Vagina (tissue), 2 donors: ENCODE results near the gene KCNH4. TPM values are rescaled to one million over a fixed set of nuclear protein-coding genes. Genes with fewer than 3 reads are reported as not detected.
"Not testable (repeated sequence)": the region's sequence is repeated elsewhere in the genome, so short reads cannot be mapped to it uniquely, and the experiment has no call there.

Experiments
- DNase-seq, 2 donors: peaks; one replicate each; pipeline ENCODE4 v3.0.0-alpha.2; 2017; ENCODE audit errors: extremely low spot score in 2 of 2
- H3K27ac ChIP-seq: fragments of 200-600 bp; sonication (generic); one replicate; pipeline ENCODE4 v1.5.1; 2019
- H3K27me3 ChIP-seq: fragments of 200-600 bp; sonication (generic); one replicate; pipeline ENCODE4 v1.5.1; 2019
- H3K36me3 ChIP-seq, 2 donors: fragments of 200-600 bp; sonication (generic); one replicate each; pipeline ENCODE4 v1.5.1; 2017 to 2019
- H3K4me1 ChIP-seq: fragments of 200-600 bp; sonication (generic); one replicate; pipeline ENCODE4 v1.5.1; 2019
- H3K4me3 ChIP-seq, 2 donors: fragments of 200-600 bp; sonication (generic); 1 replicate in 1 of 2; 2 replicates in 1 of 2; pipeline ENCODE4 v1.5.1; 2016 to 2019
- H3K9me3 ChIP-seq: fragments of 200-600 bp; sonication (generic); one replicate; pipeline ENCODE4 v1.5.1; 2019
- CTCF ChIP-seq, 3 experiments: fragments of 450-650 bp in 2 of 3; fragments of 200-600 bp in 1 of 3; sonication (generic) in 1 of 3; IDR thresholded peaks; one replicate each; pipeline ENCODE4 v1.5.1; 2017 to 2019; ENCODE audit warnings: antibody characterized with exemption in 3 of 3, mild to moderate bottlenecking in 2 of 3, moderate library complexity in 2 of 3
- POLR2A ChIP-seq, 2 donors: fragments of 450-650 bp; IDR thresholded peaks; one replicate each; pipeline ENCODE4 v1.6.1; 2017; ENCODE audit warnings: antibody characterized with exemption in 2 of 2, mild to moderate bottlenecking in 2 of 2, moderate library complexity in 2 of 2
- POLR2AphosphoS5 ChIP-seq, 2 donors: sonication (generic); formaldehyde crosslinking; IDR thresholded peaks; one replicate each; pipeline ENCODE4 v1.9.0; 2017; ENCODE audit warnings: antibody characterized with exemption in 2 of 2, mild to moderate bottlenecking in 2 of 2, low read depth in 1 of 2; ENCODE audit not compliant: insufficient read depth in 1 of 2
- intact Hi-C: fragments of 100-400 bp; cut with DNase I; formaldehyde crosslinking; loops from one replicate; pipeline ENCODE4 v1.15.1; 2023
- total RNA-seq: library from RNA; depleted of rRNA; stranded (reverse); fragments of >200 nt; gene quantifications from one replicate; pipeline ENCODE4 v1.2.3, GENCODE V29; 2016

Gene KCNH4
- total RNA-seq, 1 donor from 2014 or later: not detected

GRCh38 chr17:42224651-42225050 is 43.7 kb upstream of the KCNH4 start:
- peaks cover 0 to 38% of the 10 kb centered on the region in 2 donors for H3K36me3 ChIP-seq

GRCh38 chr17:42221886-42222745 is 41.2 kb upstream of the KCNH4 start:
- Histone ChIP-seq H3K4me3 (no peak overlapping the region), H3K4me1 (no peaks in the 10 kb centered on the region), H3K9me3 (no peaks in the 10 kb centered on the region), H3K36me3 (peaks cover 0 to 58% of the 10 kb centered on the region in 2 donors), H3K27me3 (no peaks in the 10 kb centered on the region), H3K27ac (no peak overlapping the region)
- TF ChIP-seq POLR2A (IDR thresholded peaks at IDR 0.05) (no peak), CTCF (IDR thresholded peaks at IDR 0.05) (peak in 1 of 3 experiments; percentile 34)
- intact Hi-C loops: no loop called here
- DNase-seq: no peak

More at GRCh38 chr17:42224651-42225050, 43.7 kb upstream of the KCNH4 start:
- Histone ChIP-seq H3K4me1 (peaks cover 11% of the 10 kb centered on the region), H3K27ac (no peak overlapping the region), H3K27me3 (no peaks in the 10 kb centered on the region), H3K4me3 (no peak overlapping the region), H3K9me3 (no peaks in the 10 kb centered on the region)
- intact Hi-C loops: no loop called here
- no peak for DNase-seq
- TF ChIP-seq CTCF (IDR thresholded peaks at IDR 0.05): no peak
- TF ChIP-seq POLR2AphosphoS5 (IDR thresholded peaks at IDR 0.05; ENCODE audit: insufficient read depth in 1 of 2, low read depth in 1 of 2): no peak
- no peak for TF ChIP-seq POLR2A (IDR thresholded peaks at IDR 0.05)

- peaks cover 0 to 73% of the 10 kb centered on the region in 2 donors for H3K36me3 ChIP-seq
- intact Hi-C loops, H3K4me1 ChIP-seq, H3K9me3 ChIP-seq, H3K27me3 ChIP-seq, H3K27ac ChIP-seq, H3K4me3 ChIP-seq, DNase-seq: not testable (repeated sequence)
Observed at GRCh38 chr17:42219280-42219679, 38.3 kb upstream of the KCNH4 start.

GRCh38 chr17:42214156-42214555 is 33.2 kb upstream of the KCNH4 start:
- Histone ChIP-seq H3K9me3 (no peaks in the 10 kb centered on the region), H3K4me3 (no peak overlapping the region), H3K27ac (no peak overlapping the region), H3K27me3 (no peaks in the 10 kb centered on the region), H3K4me1 (no peaks in the 10 kb centered on the region), H3K36me3 (peaks cover 6 to 84% of the 10 kb centered on the region in 2 donors)
- no peak for TF ChIP-seq POLR2A (IDR thresholded peaks at IDR 0.05)
- TF ChIP-seq POLR2AphosphoS5 (IDR thresholded peaks at IDR 0.05; ENCODE audit: insufficient read depth in 1 of 2, low read depth in 1 of 2): no peak
- intact Hi-C loops: no loop called here
- no peak for DNase-seq

GRCh38 chr17:42212382-42212781 is 31.4 kb upstream of the KCNH4 start:
- Histone ChIP-seq H3K4me3 (no peak overlapping the region), H3K4me1 (no peaks in the 10 kb centered on the region), H3K36me3 (peaks cover 6 to 83% of the 10 kb centered on the region in 2 donors), H3K27me3 (no peaks in the 10 kb centered on the region), H3K27ac (peak overlapping the region; percentile 9), H3K9me3 (no peaks in the 10 kb centered on the region)
- intact Hi-C loops: no loop called here
- DNase-seq: no peak
- no peak for TF ChIP-seq CTCF (IDR thresholded peaks at IDR 0.05)

- H3K9me3 ChIP-seq, DNase-seq, H3K27me3 ChIP-seq, H3K4me1 ChIP-seq, H3K4me3 ChIP-seq, intact Hi-C loops: not testable (repeated sequence)
- Histone ChIP-seq H3K27ac (peak overlapping the region; percentile 32), H3K36me3 (peaks cover 6 to 83% of the 10 kb centered on the region in 2 donors)
- TF ChIP-seq POLR2AphosphoS5 (IDR thresholded peaks at IDR 0.05; ENCODE audit: insufficient read depth in 1 of 2, low read depth in 1 of 2): peak in 1 of 2 donors; percentile 62
Observed at GRCh38 chr17:42211921-42212341, 31.0 kb upstream of the KCNH4 start.
